ENCODE data around the gene FSIP1.

Gene FSIP1

DNA sequence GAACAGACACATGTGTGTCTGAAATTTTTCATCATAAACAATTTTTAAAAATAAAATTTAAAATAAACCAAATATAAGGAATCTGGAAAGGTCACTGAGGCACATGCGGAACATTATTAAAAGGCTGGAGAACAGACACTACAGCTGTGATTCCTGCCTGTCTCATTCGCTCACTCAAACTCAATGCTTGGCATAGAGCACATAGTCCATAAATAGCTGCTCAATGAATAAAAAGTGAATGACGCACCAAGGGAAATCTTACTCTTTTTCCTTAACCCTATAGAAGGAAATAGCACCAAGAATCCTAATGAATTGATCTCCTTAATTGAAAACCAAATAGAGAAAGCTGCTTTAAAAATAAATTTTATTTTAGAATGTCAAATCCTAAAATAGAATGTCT, 98.4 kb downstream of the FSIP1 start:
- DNase-seq (ENCODE audit: low read depth) = no peak

DNA sequence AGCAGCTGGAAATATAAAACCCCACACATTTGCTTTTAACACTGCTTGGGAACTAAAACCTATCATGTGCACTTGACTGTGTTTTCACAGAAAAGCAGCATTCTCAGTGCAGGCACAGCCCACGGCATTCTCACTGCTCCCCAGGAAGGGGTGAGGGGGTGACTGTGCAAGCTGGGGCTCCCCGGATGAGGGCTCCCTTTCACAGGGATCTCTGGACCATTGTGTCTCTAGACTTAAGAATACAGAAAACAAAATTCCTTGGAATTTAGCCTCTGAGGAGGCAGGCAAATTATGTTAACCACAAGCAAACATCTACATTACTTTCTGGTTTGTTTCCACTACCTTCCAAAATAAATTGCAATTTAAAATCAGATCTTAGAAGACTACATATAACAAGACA, 100.3 kb downstream of the FSIP1 start:
- no peak for DNase-seq (ENCODE audit: low read depth)

DNA sequence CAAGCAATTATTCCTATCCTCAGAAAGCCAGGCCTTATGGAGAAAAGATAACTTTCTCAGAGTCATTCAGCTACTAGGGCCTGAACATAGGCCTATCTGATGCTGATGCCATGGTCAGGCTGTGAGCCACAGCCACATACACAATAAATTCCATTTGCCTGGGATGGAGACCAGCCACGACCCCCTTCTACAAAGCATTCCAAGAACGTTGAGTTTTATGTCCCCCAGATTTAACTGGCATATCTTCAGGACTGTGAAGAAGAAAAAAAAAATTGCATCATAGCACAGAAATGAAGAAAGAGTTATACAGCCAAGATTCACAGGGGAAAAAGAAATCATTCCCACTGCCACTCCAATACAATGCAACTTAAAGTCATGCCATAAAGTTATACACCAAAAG, 101.8 kb downstream of the FSIP1 start:
- no peak for DNase-seq (ENCODE audit: low read depth)

DNA sequence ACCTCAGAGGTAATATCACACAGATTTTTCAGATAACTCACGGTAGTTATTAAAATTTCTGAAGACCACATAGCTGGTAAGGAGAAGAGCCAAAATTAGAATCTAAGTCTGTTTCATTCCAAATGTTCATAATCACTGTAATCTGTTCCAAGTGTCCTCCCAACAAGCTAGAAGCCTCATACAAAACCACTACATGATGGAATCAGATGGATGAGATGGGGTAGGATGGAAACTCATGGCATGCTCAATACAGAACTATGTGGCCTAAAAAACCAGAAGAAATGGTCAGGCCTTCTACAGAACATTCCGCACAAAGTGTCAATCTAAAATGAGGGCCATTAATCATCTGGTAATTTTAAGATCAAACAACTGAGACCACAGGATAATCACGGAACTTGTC, 110.0 kb downstream of the FSIP1 start:
- DNase-seq (ENCODE audit: low read depth) = no peak

DNA sequence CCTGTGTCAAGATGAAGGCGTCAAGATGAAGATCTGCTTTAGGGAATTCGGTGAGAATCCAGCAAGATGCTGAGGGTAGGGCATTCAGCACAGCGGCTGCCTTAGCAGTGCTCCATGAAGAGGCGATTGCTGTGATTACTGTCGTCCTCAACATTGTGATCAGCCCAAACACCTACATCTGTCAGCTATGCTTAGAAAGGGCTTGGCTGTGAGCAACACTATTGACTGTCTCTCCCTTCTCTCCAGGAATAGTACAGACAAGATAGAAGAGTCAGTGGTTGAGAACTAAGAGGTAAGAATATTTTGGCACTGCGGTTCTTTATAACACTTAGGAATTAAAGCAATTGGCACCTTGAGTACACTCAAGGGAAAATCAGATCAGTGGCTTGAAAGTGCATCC, 110.5 kb downstream of the FSIP1 start:
- DNase-seq (ENCODE audit: low read depth) = no peak

DNA sequence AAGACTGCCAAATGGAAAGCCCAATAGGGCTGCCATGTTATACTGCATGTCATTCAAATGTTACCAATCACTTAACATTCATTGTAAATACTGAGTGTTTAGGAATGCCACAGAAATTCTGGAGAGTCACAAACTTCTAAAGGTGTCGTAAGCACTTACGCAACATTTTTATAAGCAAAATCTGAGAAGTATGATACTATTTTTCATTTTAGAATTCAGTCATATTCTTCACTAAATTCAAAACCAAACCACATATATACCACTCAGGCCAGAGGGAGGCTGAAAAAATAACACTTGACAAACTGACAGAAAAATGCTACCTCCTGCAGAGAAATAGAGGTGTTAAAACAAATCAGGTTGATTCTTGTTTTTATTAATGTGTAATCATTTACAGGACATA, 112.0 kb downstream of the FSIP1 start:
- DNase-seq (ENCODE audit: low read depth) = no peak

DNA sequence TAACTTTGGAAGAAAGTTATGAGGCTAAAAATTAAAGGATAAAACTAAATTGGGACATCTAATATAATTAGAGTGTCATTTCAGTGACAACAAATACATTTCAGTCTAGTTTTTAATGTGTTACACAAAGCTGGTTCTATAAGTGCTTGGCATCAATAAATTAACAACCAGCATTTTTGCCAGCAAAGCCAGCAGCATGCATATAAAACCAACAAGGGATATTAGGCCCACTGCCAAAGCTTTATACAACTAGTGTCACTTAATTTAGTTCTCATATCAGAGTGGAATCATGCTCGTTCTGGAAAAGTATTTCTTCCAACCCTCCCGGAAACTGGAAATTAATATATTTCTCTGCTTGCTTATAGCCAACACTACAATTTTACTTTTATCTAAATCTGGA, 113.0 kb downstream of the FSIP1 start:
- DNase-seq (ENCODE audit: low read depth) = no peak

DNA sequence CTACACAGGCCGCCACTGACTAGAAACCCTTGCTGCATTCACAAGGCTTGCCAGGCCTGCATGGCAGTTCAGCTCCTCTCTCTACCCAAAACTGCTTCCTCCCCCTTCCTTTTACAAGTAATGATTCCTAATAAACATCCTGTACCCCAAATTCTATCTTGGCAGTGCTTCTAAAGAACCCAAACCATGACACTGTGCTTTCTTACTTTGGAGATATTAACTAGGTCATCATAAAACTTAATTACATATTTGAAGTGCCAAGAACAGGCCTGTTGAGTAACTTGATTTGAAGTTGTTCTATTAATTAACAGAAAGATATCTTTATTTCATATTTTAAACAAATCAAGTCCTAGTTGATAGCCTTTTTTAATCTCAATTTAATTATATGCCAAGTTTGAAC, 113.4 kb downstream of the FSIP1 start:
- no peak for DNase-seq (ENCODE audit: low read depth)

DNA sequence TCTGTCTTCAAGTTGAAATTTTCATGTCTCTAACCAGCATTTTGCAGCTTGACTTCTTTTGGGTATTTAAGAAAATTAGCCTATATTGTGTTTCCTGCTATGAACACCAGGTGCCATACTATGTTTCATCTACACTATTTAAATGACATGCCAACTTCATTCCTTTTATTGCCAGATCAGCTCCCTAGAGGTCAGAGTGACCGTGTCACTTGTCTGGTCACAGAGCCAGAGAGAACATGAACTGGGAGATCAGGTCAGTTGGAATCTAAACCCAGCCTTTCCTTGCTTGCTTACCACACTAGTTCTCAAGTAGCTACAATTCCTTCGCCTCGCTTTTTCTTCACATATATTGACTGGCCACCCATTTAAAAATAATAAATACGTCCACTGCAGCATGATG, 114.2 kb downstream of the FSIP1 start:
- DNase-seq (ENCODE audit: low read depth) = no peak

DNA sequence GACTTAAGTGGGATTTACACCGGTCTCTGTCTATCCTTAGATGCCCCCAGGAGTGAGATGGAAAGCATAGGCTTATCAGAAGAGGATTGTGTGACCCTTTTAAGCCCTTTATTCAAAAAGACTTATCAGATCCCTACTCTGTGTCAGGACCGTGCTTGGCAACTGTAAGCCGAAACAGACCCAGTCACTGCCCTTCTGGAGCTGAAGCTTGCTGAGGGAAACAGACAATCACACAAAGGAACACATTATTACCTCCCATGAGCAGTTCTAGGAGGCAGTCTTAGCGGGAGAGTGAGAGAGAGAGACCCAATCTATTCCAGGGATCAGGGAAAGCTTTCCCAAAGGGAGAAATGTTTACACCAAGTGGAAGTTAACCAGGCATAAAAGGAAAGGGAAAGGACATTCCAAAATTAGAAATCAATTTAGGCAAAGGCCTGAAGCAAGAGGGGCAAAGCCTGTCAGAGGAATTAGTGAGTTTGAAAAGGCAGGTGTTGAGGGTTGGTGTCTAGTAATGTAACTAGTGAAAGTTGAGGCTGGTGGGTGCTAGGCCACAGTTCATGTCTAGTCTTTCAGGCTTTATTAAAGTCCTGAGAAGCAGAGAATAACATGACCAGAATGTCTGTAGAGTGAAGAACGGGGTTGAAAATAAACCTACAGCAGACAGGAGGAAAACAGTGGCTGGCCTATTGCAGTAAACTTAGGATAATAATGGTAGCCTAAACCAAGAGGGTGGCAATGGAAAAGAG, 115.1 kb downstream of the FSIP1 start:
- no peak for DNase-seq (ENCODE audit: low read depth)

DNA sequence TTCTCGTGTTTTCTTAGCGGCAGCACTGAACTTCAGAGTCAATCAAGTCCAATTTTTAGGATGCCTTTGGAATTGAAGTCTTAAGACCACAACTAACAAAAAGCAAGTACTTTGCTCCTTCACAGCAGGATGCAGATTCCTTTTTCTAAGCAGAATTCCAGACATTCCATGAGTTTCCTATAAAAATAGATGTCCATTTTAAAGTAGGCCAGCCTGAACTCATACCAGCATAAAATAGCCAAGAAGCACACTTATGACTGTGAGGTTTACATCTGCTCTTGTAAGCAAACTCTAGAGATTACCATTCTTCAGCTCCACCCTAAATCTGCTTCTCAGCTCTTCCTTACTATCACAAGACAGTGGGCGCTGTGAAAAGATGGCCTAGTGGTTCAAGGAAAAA, 116.0 kb downstream of the FSIP1 start:
- no peak for DNase-seq (ENCODE audit: low read depth)

DNA sequence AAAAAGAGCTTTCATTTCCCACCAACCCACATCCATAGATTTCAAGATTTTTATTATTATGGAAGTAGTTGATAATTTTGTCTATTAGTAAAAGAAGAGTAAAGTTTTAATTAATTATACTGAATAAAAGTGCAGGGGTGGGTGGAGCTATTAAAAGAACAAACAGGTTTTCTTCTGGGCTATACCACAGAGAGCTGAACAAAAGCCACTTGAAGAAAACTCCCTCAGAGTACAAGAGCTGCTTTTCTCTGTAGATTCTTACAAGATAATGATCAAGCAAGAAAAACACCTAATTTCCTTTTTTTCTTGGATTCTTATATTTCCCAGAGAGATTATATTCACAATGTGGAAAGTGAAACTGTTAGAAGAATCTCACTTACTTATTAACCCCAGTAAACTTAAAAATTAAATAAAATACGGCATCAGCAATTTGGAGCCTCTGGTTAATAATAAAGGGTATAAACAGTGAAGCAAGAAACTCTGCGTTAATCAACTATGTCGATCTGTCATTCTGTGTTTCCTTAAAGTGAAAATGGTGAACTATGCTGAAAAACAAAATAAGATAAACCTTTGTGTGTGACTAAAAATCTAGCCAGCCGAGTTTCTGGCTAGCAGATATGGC, 116.9 kb downstream of the FSIP1 start:
- DNase-seq (ENCODE audit: low read depth) = no peak

DNA sequence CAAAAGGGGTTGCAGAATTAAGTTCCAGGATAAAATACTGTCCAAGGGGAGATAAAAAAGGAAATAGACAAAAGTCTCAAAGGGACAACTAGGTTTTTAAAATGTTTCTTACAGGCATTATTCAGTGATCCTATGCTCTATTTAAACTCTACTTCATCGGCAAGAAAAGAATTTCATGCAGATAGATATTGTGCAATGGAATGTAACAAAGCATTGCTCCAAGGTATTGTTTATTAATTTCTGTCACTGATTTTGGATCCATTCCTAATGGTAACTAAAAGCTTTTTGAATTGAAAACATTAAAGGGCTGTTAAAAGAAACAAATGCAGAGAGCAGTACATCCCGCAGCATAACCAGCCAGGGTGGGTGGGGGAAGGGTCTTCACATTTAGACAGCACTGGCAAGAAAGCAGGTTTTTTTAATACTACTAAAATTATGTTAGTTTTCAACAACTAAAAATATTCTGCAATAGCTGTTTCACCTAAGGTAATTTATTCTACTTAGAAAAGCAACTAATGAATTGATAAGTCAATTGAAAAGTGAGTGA, 118.9 kb downstream of the FSIP1 start:
- DNase-seq (ENCODE audit: low read depth) = no peak

DNA sequence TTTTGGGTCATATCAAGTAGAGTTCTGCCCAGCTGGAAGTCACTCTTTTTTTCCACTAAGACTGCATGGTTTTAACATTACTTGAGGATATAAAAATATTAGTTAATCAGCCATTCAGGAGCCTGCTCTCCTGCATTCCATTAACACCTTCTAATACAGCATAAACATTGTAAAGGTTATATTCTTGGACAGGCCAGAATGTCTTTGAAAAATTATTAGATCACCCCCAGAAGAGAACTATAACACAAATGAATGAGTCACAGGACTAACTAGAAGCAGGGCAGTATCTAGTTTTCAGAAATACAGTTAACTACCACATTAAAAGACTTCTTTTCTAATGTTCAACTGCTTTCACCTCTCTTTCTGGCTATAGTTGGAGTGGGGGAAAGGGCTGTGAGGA, 120.9 kb downstream of the FSIP1 start:
- DNase-seq (ENCODE audit: low read depth) = no peak

DNA sequence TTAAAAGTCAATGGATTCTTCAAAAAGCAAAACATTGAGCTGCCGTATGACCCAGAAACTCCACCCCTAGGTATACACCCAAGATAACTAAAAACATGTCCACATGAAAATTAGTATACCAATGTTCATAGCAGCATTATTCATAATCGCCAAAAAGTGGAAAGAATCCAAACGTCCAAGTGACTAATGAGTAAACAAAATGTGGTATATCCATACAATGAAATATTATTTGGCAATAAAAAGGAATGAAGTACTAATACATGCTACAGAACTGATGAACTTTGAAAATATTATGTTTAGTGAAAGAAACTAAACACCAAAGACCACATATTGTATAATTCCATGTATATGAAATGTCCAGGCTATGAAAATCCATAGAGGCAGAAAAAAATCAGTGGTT, 123.9 kb downstream of the FSIP1 start:
- no peak for DNase-seq (ENCODE audit: low read depth)

DNA sequence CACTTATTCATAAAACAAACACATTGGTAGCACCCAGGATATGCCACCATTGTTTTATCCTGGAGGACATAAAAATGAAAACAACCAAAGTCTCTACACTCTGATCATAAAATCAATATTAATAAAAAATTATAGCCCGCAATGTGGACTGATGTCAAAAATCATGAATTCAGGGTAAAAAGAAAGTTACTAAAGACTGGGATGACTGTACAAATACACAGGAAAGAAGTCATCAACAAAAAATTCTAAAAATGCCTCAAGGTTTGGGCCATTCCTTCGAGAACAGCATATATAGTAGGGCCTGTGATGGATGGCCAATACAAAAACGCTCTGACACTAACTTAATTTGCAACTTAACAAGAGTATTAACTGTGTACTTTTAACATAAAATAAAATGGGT, 125.0 kb downstream of the FSIP1 start:
- DNase-seq (ENCODE audit: low read depth) = no peak

DNA sequence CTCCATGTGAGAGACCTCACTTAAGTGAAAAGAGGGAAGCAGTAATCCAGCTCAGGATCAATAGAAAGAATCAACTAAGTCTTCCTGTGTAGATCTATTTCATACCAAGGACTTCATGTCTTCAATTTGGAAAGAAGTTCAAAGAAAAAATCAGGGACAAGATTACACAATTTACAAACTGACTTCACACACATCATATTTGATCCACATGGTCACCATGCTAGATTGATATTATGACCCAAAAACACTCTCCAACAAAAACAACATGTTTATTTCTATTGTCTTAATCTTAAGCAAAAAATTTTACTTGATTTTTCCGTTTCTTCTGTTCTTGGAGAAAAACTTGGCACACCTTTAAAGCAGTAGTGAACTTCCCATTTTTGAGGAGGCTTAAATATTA, 125.5 kb downstream of the FSIP1 start:
- no peak for DNase-seq (ENCODE audit: low read depth)

DNA sequence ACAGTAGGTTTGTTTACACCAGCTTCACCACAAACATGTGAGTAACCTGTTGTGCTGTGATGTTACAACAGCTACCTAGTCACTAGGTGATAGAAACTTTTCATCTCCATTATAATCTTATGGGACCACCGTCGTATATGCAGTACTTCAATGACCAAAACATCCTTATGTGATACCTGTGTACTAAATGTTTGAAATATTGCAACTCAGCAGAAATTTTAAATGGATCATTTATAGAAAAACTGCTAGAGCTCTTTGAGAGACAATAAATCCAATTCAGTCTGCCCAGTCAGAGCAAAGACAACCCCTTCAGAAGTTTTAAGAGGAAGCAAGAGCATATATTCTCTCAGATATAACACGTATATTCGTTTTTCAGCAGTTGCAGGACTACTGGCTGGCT, 128.3 kb downstream of the FSIP1 start:
- DNase-seq (ENCODE audit: low read depth) = no peak

DNA sequence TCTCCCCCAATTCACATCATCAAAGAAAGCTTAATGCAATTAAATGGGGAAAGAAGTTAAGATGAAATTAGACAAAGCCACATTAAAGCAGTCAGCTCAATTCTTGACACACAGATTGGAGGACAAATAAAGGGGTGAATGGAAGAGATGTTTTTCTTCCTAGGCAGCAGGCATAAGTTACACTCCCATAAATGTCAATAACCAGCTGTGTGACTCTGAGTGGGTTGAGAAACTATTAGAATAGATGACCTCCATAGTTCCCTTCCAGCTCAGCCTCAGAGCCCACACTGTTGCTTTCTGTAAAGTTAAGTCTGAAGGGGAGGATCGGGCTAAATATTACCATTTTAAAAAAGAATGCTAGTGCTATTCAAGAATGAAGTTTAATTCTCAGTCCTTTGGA, 130.8 kb downstream of the FSIP1 start:
- no peak for DNase-seq (ENCODE audit: low read depth)

DNA sequence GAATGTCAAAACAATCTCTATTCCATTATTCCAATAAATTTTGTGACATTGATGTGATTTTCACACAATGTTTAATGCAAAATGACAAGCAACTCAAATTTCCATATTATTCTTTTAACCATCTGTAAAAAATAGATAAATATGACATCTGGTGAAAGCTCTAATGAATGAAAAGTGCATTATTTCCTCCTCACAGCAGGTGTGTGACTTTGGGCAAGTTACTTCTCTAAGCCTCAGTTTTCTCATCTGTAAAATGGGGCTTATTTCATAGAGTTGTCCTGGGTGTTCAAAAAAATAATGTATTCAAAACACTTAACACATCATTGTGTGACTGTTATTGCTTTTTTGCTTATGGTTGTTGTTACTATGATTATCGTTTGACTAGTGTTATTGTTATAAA, 131.3 kb downstream of the FSIP1 start:
- DNase-seq (ENCODE audit: low read depth) = no peak

DNA sequence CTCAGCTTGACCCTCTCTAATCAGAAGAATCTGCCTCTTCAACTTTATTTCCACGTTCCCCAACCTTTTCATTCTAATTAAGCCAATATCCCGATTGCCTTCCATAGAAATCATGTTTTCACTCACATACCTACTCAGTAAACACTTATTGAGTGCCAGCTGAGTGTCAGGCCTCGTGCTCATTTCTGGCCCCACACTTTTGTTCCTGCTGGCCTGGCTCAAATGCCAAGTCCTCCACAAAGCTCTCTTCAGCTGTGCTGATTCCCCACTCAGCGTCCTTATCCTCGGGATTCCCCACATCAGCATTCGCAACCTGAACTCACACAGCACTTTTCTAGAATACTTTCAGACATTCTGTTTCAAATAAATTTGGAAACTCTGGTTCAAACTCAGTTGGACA, 132.9 kb downstream of the FSIP1 start:
- no peak for DNase-seq (ENCODE audit: low read depth)

DNA sequence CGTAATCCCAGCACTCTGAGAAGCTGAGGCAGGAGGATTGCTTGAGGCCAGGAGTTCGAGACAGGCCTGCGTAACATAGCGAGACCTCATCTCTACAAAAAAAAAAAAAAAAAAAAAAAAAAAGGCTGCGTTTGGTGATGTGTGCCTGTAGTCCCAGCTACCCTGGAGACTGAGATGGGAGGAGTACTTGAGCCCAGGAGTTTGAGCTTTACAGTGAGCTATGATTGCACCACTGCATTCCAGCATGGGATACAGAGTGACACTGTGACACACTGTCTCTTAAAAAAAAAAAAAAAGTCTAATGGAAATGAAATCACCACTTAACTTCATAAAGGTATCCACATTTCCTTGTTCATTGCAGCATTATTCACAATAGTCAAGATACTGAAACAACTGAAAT, 136.2 kb downstream of the FSIP1 start:
- no peak for DNase-seq (ENCODE audit: low read depth)

DNA sequence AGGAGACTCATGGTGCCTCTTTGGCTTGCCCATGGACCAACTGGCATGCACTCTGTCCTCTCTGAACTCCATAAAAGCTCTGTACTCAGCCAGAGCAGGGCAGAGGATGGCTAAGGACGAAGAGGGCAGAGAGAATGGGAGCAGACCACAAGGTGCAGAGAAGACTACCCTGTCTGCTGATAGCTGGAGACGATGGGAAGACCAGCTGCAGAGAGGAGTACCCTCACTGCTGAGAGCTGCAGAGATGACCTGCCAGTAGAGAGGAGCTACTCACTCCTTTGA, 136.7 kb downstream of the FSIP1 start:
- DNase-seq (ENCODE audit: low read depth) = no peak
